Measurements from ENCODE around the gene ZFHX3. TPM values are rescaled to one million over a fixed set of nuclear protein-coding genes. Genes with fewer than 3 reads are reported as not detected.

ZFHX3 gene, protein sequence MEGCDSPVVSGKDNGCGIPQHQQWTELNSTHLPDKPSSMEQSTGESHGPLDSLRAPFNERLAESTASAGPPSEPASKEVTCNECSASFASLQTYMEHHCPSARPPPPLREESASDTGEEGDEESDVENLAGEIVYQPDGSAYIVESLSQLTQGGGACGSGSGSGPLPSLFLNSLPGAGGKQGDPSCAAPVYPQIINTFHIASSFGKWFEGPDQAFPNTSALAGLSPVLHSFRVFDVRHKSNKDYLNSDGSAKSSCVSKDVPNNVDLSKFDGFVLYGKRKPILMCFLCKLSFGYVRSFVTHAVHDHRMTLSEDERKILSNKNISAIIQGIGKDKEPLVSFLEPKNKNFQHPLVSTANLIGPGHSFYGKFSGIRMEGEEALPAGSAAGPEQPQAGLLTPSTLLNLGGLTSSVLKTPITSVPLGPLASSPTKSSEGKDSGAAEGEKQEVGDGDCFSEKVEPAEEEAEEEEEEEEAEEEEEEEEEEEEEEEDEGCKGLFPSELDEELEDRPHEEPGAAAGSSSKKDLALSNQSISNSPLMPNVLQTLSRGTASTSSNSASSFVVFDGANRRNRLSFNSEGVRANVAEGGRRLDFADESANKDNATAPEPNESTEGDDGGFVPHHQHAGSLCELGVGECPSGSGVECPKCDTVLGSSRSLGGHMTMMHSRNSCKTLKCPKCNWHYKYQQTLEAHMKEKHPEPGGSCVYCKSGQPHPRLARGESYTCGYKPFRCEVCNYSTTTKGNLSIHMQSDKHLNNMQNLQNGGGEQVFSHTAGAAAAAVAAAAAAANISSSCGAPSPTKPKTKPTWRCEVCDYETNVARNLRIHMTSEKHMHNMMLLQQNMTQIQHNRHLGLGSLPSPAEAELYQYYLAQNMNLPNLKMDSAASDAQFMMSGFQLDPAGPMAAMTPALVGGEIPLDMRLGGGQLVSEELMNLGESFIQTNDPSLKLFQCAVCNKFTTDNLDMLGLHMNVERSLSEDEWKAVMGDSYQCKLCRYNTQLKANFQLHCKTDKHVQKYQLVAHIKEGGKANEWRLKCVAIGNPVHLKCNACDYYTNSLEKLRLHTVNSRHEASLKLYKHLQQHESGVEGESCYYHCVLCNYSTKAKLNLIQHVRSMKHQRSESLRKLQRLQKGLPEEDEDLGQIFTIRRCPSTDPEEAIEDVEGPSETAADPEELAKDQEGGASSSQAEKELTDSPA (N-terminal part only)
- 9.9 and 12.1 TPM in 2 replicates for total RNA-seq

DNA sequence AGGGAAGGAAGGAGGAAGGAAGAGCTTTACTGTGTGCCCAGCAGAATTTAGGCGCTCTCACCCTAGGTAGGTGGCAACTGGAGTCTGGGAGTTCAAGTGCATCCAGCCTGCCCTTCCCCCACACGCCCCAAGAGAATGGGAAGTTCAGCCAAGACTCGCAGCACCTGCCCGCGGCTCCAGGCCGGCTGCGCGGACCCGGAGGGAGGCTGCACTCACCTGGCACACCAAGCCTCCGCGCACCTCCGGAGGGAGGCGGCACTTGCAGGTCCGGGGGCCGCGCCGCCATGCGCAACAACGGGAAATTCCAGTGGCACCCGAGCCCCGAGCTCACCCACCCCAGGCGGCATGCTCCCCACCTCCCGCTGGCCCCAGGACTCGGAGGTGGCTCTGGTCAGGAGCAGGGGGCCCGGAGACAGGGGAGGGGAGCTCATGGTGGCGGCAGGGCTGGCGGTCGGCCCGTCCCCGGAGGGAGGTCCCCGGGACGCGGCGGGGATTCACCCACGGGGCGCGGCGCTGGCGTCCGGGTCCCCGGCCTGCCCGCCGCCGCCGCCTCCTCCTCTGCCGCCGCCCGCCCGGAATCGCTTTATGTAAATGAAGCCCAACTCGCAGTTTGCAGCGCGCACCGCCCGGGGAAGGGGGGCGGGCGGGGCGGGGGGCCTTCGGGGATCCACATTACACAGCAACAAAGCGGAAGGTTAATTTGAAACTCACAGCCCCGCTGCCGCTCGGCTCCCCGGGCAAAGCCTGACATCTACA lies at the start of gene ZFHX3:
Gene ZFHX3, minus strand, starts transcription at position 593 of the 756 bp plus-strand sequence. CDS start 87,983 bp downstream, outside the sequence.

Small RNAs within 50 kb of the gene (small RNA-seq; reads per million reads assigned to genes)
- gene AC002044.1 (not detected), gene RNU7-71P (not detected)
